OCI-LY1 (cell line): ENCODE measurements around the gene SH3BP5L.
A peak's percentile ranks its signal among the peaks of the same experiment; 100 is the strongest.

ENCODE experiments used
- H2AFZ ChIP-seq: fragments of 200-600 bp; sonication (generic), shearing (Covaris generic); 2 replicates; pipeline ENCODE4 v1.6.0; 2014; ENCODE audit warnings: antibody characterized with exemption, mild to moderate bottlenecking, low read length
- H3F3A ChIP-seq: fragments of 200-600 bp; sonication (generic), shearing (Covaris generic); 2 replicates; pipeline ENCODE4 v1.6.0; 2014; ENCODE audit warnings: mild to moderate bottlenecking, antibody characterized with exemption, low read length, moderate library complexity; ENCODE audit not compliant: insufficient read depth
- H3K27ac ChIP-seq: fragments of 200-600 bp; sonication (generic); 2 replicates; pipeline ENCODE4 v1.5.1; 2014; ENCODE audit warnings: low read length, mixed run types, mild to moderate bottlenecking, low read depth; ENCODE audit not compliant: poor library complexity, severe bottlenecking
- H3K27me3 ChIP-seq: fragments of 200-600 bp; sonication (generic); 2 replicates; pipeline ENCODE4 v1.6.0; 2014; ENCODE audit warnings: antibody characterized with exemption, mild to moderate bottlenecking, low read length, moderate library complexity; ENCODE audit not compliant: insufficient read depth
- H3K36me3 ChIP-seq: fragments of 200-600 bp; sonication (generic); 2 replicates; pipeline ENCODE4 v1.6.1; 2014; ENCODE audit warnings: mild to moderate bottlenecking, antibody characterized with exemption, low read length, moderate library complexity, mixed read lengths; ENCODE audit not compliant: insufficient read depth
- H3K4me1 ChIP-seq: fragments of 200-600 bp; sonication (generic); 2 replicates; pipeline ENCODE4 v1.5.1; 2014; ENCODE audit warnings: mild to moderate bottlenecking, low read length, moderate library complexity; ENCODE audit not compliant: insufficient read depth, severe bottlenecking
- H3K4me2 ChIP-seq: fragments of 200-600 bp; sonication (generic), shearing (Covaris generic); 2 replicates; pipeline ENCODE4 v1.6.1; 2014; ENCODE audit warnings: low read length
- H3K4me3 ChIP-seq: fragments of 200-600 bp; sonication (generic); 2 replicates; pipeline ENCODE4 v1.5.1; 2014; ENCODE audit warnings: low read length, low read depth, mild to moderate bottlenecking, mixed read lengths; ENCODE audit not compliant: poor library complexity, severe bottlenecking
- H3K79me2 ChIP-seq: fragments of 200-600 bp; shearing (Covaris generic); 2 replicates; pipeline ENCODE4 v1.6.1; 2016; ENCODE audit warnings: mixed run types, low read length, mixed read lengths; ENCODE audit not compliant: insufficient read depth
- H3K9ac ChIP-seq: fragments of 200-600 bp; sonication (generic), shearing (Covaris generic); 2 replicates; pipeline ENCODE4 v1.6.1; 2014; ENCODE audit warnings: mild to moderate bottlenecking, low read length, mixed read lengths
- H3K9me2 ChIP-seq: fragments of 200-600 bp; sonication (generic), shearing (Covaris generic); 2 replicates; pipeline ENCODE4 v1.6.1; 2014; ENCODE audit warnings: low read depth, mild to moderate bottlenecking, low read length, mixed read lengths
- H3K9me3 ChIP-seq: fragments of 200-600 bp; shearing (Covaris generic); 2 replicates; pipeline ENCODE4 v1.6.1; 2014; ENCODE audit warnings: low read length, mixed read lengths
- H4K20me1 ChIP-seq: fragments of 200-600 bp; sonication (generic), shearing (Covaris generic); 2 replicates; pipeline ENCODE4 v1.6.0; 2016; ENCODE audit warnings: mild to moderate bottlenecking, low read length; ENCODE audit not compliant: insufficient read depth
- CTCF ChIP-seq: fragments of 200-600 bp; sonication (generic), shearing (Covaris generic); IDR thresholded peaks from 2 replicates; pipeline ENCODE4 v1.5.1; 2017; ENCODE audit warnings: mild to moderate bottlenecking, antibody characterized with exemption, low read length, moderate library complexity, mixed read lengths
- EZH2 ChIP-seq: fragments of 200-600 bp; sonication (generic), shearing (Covaris generic); IDR thresholded peaks from 2 replicates; pipeline ENCODE4 v1.8.0; 2017; ENCODE audit warnings: borderline replicate concordance, mixed run types, mild to moderate bottlenecking, antibody characterized with exemption, low read length, moderate library complexity, mixed read lengths

The SH3BP5L gene

GRCh38 chr1:248810000-248810726 is 15.6 kb downstream of the SH3BP5L start:
- Histone ChIP-seq H2AFZ (no peak overlapping the region), H3K79me2 (no peaks in the 10 kb centered on the region), H4K20me1 (no peaks in the 10 kb centered on the region), H3K4me2 (no peak overlapping the region), H3K36me3 (peaks cover 22% of the 10 kb centered on the region), H3K27ac (no peak overlapping the region), H3K27me3 (no peaks in the 10 kb centered on the region), H3K9ac (no peak overlapping the region), H3K9me3 (no peaks in the 10 kb centered on the region), H3K4me3 (no peak overlapping the region), H3F3A (no peaks in the 10 kb centered on the region), H3K9me2 (no peaks in the 10 kb centered on the region), H3K4me1 (peaks cover 10% of the 10 kb centered on the region)
- TF ChIP-seq CTCF (no peak), EZH2 (no peak)

GRCh38 chr1:248808876-248809275 is 16.8 kb downstream of the SH3BP5L start:
- H3K4me2 ChIP-seq: no peak overlapping the region
- no peaks in the 10 kb centered on the region for H3F3A ChIP-seq
- H3K9ac ChIP-seq: no peak overlapping the region
- H3K27ac ChIP-seq: no peak overlapping the region
- H3K79me2 ChIP-seq: no peaks in the 10 kb centered on the region
- H3K9me3 ChIP-seq: no peaks in the 10 kb centered on the region
- no peak overlapping the region for H3K4me3 ChIP-seq
- TF ChIP-seq CTCF (no peak), EZH2 (no peak)
- H3K27me3 ChIP-seq: no peaks in the 10 kb centered on the region
- H4K20me1 ChIP-seq: no peaks in the 10 kb centered on the region
- H3K36me3 ChIP-seq: peaks cover 10% of the 10 kb centered on the region
- H3K9me2 ChIP-seq: no peaks in the 10 kb centered on the region
- peaks cover 17% of the 10 kb centered on the region for H3K4me1 ChIP-seq
- H2AFZ ChIP-seq: no peak overlapping the region

GRCh38 chr1:248807067-248807737 is 18.5 kb downstream of the SH3BP5L start:
- Histone ChIP-seq H4K20me1 (no peaks in the 10 kb centered on the region), H3F3A (no peaks in the 10 kb centered on the region), H3K4me2 (no peak overlapping the region), H3K27ac (no peak overlapping the region), H3K79me2 (no peaks in the 10 kb centered on the region), H3K4me1 (peaks cover 17% of the 10 kb centered on the region), H3K9me2 (no peaks in the 10 kb centered on the region), H3K9ac (no peak overlapping the region), H3K36me3 (no peaks in the 10 kb centered on the region; the same call in 1 of the 2 replicates), H3K27me3 (no peaks in the 10 kb centered on the region), H2AFZ (no peak overlapping the region), H3K9me3 (no peaks in the 10 kb centered on the region), H3K4me3 (no peak overlapping the region)
- TF ChIP-seq EZH2 (no peak), CTCF (peak; percentile 91)
